WTC11 (cell line): ENCODE results near the gene NUP50. TPM values are rescaled to one million over a fixed set of nuclear protein-coding genes. Genes with fewer than 3 reads are reported as not detected.

Experiments used
- ATAC-seq: fragments of 200-7000 bp; cut with Tn5 transposase; 2 replicates; pipeline ENCODE4 v1.10.0; 2021; ENCODE audit warnings: mild to moderate bottlenecking, moderate library complexity
- CTCF ChIA-PET: fragments of 300-600 bp; sonication (Branson Sonifier 250); formaldehyde crosslinking; loops from one replicate; lab custom pipeline; 2021; ENCODE audit warnings: antibody characterized with exemption; lab: Charles Lee
- POLR2A ChIA-PET: fragments of 350-600 bp; sonication (Branson Sonifier 250); formaldehyde crosslinking; loops from one replicate; lab custom pipeline; 2021; ENCODE audit warnings: antibody characterized with exemption; lab: Charles Lee
- DNase-seq: peaks from one replicate; pipeline ENCODE4 v3.0.0; 2021; ENCODE audit warnings: low spot score
- H3K27ac Mint-ChIP-seq: 2 replicates; pipeline ENCODE4 v1.8.0; 2021; ENCODE audit warnings: mixed read lengths
- H3K27me3 Mint-ChIP-seq: 2 replicates; pipeline ENCODE4 v1.8.0; 2021; ENCODE audit warnings: low read depth, mild to moderate bottlenecking, moderate library complexity, mixed read lengths
- H3K36me3 Mint-ChIP-seq: 2 replicates; pipeline ENCODE4 v1.8.0; 2021; ENCODE audit warnings: mixed read lengths
- H3K4me1 Mint-ChIP-seq: 2 replicates; pipeline ENCODE4 v1.8.0; 2022; ENCODE audit warnings: mixed read lengths
- H3K4me3 Mint-ChIP-seq: 2 replicates; pipeline ENCODE4 v1.8.0; 2021; ENCODE audit warnings: mild to moderate bottlenecking, moderate library complexity, mixed read lengths
- H3K9me3 Mint-ChIP-seq: 2 replicates; pipeline ENCODE4 v1.8.0; 2021; ENCODE audit warnings: mixed read lengths
- CBFB ChIP-seq: sonication (generic); formaldehyde crosslinking; IDR thresholded peaks from 2 replicates; pipeline ENCODE4 v1.8.1; 2022; ENCODE audit warnings: mild to moderate bottlenecking, low read depth, missing genetic modification reagents
- FOXP1 ChIP-seq: sonication (generic); formaldehyde crosslinking; IDR thresholded peaks from 2 replicates; pipeline ENCODE4 v1.8.0; 2022; ENCODE audit warnings: missing genetic modification reagents, mild to moderate bottlenecking, moderate library complexity, borderline replicate concordance
- GABPB1 ChIP-seq: sonication (generic); formaldehyde crosslinking; IDR thresholded peaks from 2 replicates; pipeline ENCODE4 v1.8.1; 2023; ENCODE audit warnings: mild to moderate bottlenecking, missing genetic modification reagents
- GRHL2 ChIP-seq: fragments of 250-450 bp; sonication (Bioruptor Pico); IDR thresholded peaks from 2 replicates; pipeline ENCODE4 v1.8.0; 2022; ENCODE audit warnings: mild to moderate bottlenecking, moderate library complexity; ENCODE audit not compliant: insufficient replicate concordance, severe bottlenecking
- GTF2I ChIP-seq: fragments of 250-450 bp; sonication (Bioruptor Pico); conservative IDR thresholded peaks from 2 replicates; pipeline ENCODE4 v1.4.0; 2021; ENCODE audit warnings: mild to moderate bottlenecking
- JAZF1 ChIP-seq: fragments of 250-450 bp; sonication (Bioruptor Pico); IDR thresholded peaks from 2 replicates; pipeline ENCODE4 v1.9.0; 2021; ENCODE audit warnings: moderate library complexity, mild to moderate bottlenecking, inconsistent platforms
- JUN ChIP-seq: sonication (generic); formaldehyde crosslinking; IDR thresholded peaks from 2 replicates; pipeline ENCODE4 v1.8.0; 2023; ENCODE audit warnings: mild to moderate bottlenecking, missing genetic modification reagents
- KAT7 ChIP-seq: sonication (generic); formaldehyde crosslinking; IDR thresholded peaks from 2 replicates; pipeline ENCODE4 v1.8.1; 2023; ENCODE audit warnings: missing genetic modification reagents, mild to moderate bottlenecking, borderline replicate concordance
- NR1H2 ChIP-seq: sonication (generic); formaldehyde crosslinking; IDR thresholded peaks from 2 replicates; pipeline ENCODE4 v1.9.0; 2021; ENCODE audit warnings: mild to moderate bottlenecking, moderate library complexity, missing genetic modification reagents
- PRRX2 ChIP-seq: fragments of 250-450 bp; sonication (Bioruptor Pico); IDR thresholded peaks from 2 replicates; pipeline ENCODE4 v1.8.0; 2021; ENCODE audit warnings: mild to moderate bottlenecking
- SOX15 ChIP-seq: fragments of 250-450 bp; sonication (Bioruptor Pico); IDR thresholded peaks from 2 replicates; pipeline ENCODE4 v1.9.0; 2021; ENCODE audit warnings: mild to moderate bottlenecking
- TEAD1 ChIP-seq: sonication (generic); formaldehyde crosslinking; IDR thresholded peaks from 2 replicates; pipeline ENCODE4 v1.8.0; 2022; ENCODE audit warnings: mild to moderate bottlenecking, missing genetic modification reagents
- ZNF232 ChIP-seq: sonication (generic); formaldehyde crosslinking; IDR thresholded peaks from 2 replicates; pipeline ENCODE4 v1.8.0; 2022; ENCODE audit warnings: mild to moderate bottlenecking, missing genetic modification reagents
- ZNF416 ChIP-seq: fragments of 250-450 bp; sonication (Bioruptor Pico); IDR thresholded peaks from 2 replicates; pipeline ENCODE4 v1.9.0; 2021; ENCODE audit warnings: mild to moderate bottlenecking, inconsistent platforms
- ZNF423 ChIP-seq: fragments of 250-450 bp; sonication (Bioruptor Pico); IDR thresholded peaks from 2 replicates; pipeline ENCODE4 v2.1.2; 2022; ENCODE audit warnings: mild to moderate bottlenecking, moderate library complexity
- ZNF671 ChIP-seq: fragments of 250-450 bp; sonication (Bioruptor Pico); IDR thresholded peaks from 2 replicates; pipeline ENCODE4 v1.8.0; 2021; ENCODE audit warnings: mild to moderate bottlenecking
- total RNA-seq: library from RNA; stranded (reverse); gene quantifications from 3 replicates; pipeline ENCODE4 v1.2.3, GENCODE V29; 2021
- TF ChIP-seq, protein P1 (sequence below): sonication (generic); formaldehyde crosslinking; IDR thresholded peaks from 2 replicates; pipeline ENCODE4 v1.8.1; 2022; ENCODE audit warnings: low read depth, missing genetic modification reagents, borderline replicate concordance
- TF ChIP-seq, protein P2 (sequence below): sonication (generic); formaldehyde crosslinking; IDR thresholded peaks from 2 replicates; pipeline ENCODE4 v1.8.1; 2023; ENCODE audit warnings: mild to moderate bottlenecking, moderate library complexity, missing genetic modification reagents
- TF ChIP-seq, protein P3 (sequence below): sonication (generic); formaldehyde crosslinking; IDR thresholded peaks from 2 replicates; pipeline ENCODE4 v1.8.0; 2023; ENCODE audit warnings: missing genetic modification reagents
- TF ChIP-seq, protein P4 (sequence below): fragments of 250-450 bp; sonication (Bioruptor Pico); IDR thresholded peaks from 2 replicates; pipeline ENCODE4 v1.9.0; 2021; ENCODE audit warnings: mild to moderate bottlenecking, borderline replicate concordance
- TF ChIP-seq, protein P5 (sequence below): fragments of 250-450 bp; sonication (Bioruptor Pico); conservative IDR thresholded peaks from 2 replicates; pipeline ENCODE4 v1.9.0; 2021; ENCODE audit warnings: mild to moderate bottlenecking
- TF ChIP-seq, protein P6 (sequence below): fragments of 250-450 bp; sonication (Bioruptor Pico); IDR thresholded peaks from 2 replicates; pipeline ENCODE4 v1.9.0; 2021; ENCODE audit warnings: mild to moderate bottlenecking
- TF ChIP-seq, protein P7 (sequence below): sonication (generic); formaldehyde crosslinking; IDR thresholded peaks from 2 replicates; pipeline ENCODE4 v1.8.1; 2022; ENCODE audit warnings: mild to moderate bottlenecking, missing genetic modification reagents, moderate library complexity, borderline replicate concordance

The NUP50 gene
- total RNA-seq, 1 experiment from 2014 or later: 131 TPM

DNA sequence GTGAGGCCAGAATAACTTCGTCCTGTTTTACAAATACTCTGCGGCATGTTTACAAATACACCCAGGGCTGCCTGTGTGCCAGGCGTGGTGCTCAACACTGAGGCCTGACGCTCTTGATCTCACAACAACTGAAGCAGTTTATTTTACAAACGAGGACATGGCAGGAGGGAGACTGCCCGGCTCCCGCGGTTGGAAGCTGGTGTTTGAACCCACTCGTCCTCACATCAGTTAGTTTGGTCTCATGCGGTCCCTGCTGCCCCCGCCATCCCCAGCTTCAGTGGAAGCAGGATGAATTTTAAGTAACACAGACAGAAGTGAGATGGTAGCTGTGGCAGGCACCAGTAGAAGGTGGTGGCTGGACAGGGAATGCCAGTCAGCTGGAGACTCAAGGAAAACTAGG lies 60.6 kb downstream of the NUP50 start (continued):
- TF ChIP-seq, protein P1, sequence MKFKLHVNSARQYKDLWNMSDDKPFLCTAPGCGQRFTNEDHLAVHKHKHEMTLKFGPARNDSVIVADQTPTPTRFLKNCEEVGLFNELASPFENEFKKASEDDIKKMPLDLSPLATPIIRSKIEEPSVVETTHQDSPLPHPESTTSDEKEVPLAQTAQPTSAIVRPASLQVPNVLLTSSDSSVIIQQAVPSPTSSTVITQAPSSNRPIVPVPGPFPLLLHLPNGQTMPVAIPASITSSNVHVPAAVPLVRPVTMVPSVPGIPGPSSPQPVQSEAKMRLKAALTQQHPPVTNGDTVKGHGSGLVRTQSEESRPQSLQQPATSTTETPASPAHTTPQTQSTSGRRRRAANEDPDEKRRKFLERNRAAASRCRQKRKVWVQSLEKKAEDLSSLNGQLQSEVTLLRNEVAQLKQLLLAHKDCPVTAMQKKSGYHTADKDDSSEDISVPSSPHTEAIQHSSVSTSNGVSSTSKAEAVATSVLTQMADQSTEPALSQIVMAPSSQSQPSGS: no peak
- TF ChIP-seq GTF2I (CRISPR knock-in tag): no peak
- no peak for TF ChIP-seq SOX15 (CRISPR knock-in tag)
- TF ChIP-seq ZNF423: no peak
- TF ChIP-seq, protein P2, sequence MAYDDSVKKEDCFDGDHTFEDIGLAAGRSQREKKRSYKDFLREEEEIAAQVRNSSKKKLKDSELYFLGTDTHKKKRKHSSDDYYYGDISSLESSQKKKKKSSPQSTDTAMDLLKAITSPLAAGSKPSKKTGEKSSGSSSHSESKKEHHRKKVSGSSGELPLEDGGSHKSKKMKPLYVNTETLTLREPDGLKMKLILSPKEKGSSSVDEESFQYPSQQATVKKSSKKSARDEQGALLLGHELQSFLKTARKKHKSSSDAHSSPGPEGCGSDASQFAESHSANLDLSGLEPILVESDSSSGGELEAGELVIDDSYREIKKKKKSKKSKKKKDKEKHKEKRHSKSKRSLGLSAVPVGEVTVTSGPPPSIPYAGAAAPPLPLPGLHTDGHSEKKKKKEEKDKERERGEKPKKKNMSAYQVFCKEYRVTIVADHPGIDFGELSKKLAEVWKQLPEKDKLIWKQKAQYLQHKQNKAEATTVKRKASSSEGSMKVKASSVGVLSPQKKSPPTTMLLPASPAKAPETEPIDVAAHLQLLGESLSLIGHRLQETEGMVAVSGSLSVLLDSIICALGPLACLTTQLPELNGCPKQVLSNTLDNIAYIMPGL: no peak
- TF ChIP-seq CBFB (CRISPR knock-in tag): no peak
- no peak for TF ChIP-seq NR1H2 (CRISPR knock-in tag)
- TF ChIP-seq ZNF232 (CRISPR knock-in tag): no peak
- TF ChIP-seq GRHL2: no peak
- TF ChIP-seq GABPB1 (CRISPR knock-in tag): no peak
- TF ChIP-seq, protein P3, sequence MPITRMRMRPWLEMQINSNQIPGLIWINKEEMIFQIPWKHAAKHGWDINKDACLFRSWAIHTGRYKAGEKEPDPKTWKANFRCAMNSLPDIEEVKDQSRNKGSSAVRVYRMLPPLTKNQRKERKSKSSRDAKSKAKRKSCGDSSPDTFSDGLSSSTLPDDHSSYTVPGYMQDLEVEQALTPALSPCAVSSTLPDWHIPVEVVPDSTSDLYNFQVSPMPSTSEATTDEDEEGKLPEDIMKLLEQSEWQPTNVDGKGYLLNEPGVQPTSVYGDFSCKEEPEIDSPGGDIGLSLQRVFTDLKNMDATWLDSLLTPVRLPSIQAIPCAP (CRISPR knock-in tag): no peak
- TF ChIP-seq ZNF671 (CRISPR knock-in tag): no peak
- TF ChIP-seq KAT7: no peak
- TF ChIP-seq, protein P4, sequence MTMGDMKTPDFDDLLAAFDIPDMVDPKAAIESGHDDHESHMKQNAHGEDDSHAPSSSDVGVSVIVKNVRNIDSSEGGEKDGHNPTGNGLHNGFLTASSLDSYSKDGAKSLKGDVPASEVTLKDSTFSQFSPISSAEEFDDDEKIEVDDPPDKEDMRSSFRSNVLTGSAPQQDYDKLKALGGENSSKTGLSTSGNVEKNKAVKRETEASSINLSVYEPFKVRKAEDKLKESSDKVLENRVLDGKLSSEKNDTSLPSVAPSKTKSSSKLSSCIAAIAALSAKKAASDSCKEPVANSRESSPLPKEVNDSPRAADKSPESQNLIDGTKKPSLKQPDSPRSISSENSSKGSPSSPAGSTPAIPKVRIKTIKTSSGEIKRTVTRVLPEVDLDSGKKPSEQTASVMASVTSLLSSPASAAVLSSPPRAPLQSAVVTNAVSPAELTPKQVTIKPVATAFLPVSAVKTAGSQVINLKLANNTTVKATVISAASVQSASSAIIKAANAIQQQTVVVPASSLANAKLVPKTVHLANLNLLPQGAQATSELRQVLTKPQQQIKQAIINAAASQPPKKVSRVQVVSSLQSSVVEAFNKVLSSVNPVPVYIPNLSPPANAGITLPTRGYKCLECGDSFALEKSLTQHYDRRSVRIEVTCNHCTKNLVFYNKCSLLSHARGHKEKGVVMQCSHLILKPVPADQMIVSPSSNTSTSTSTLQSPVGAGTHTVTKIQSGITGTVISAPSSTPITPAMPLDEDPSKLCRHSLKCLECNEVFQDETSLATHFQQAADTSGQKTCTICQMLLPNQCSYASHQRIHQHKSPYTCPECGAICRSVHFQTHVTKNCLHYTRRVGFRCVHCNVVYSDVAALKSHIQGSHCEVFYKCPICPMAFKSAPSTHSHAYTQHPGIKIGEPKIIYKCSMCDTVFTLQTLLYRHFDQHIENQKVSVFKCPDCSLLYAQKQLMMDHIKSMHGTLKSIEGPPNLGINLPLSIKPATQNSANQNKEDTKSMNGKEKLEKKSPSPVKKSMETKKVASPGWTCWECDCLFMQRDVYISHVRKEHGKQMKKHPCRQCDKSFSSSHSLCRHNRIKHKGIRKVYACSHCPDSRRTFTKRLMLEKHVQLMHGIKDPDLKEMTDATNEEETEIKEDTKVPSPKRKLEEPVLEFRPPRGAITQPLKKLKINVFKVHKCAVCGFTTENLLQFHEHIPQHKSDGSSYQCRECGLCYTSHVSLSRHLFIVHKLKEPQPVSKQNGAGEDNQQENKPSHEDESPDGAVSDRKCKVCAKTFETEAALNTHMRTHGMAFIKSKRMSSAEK (CRISPR knock-in tag): no peak
- no peak for TF ChIP-seq JAZF1 (CRISPR knock-in tag)

DNA sequence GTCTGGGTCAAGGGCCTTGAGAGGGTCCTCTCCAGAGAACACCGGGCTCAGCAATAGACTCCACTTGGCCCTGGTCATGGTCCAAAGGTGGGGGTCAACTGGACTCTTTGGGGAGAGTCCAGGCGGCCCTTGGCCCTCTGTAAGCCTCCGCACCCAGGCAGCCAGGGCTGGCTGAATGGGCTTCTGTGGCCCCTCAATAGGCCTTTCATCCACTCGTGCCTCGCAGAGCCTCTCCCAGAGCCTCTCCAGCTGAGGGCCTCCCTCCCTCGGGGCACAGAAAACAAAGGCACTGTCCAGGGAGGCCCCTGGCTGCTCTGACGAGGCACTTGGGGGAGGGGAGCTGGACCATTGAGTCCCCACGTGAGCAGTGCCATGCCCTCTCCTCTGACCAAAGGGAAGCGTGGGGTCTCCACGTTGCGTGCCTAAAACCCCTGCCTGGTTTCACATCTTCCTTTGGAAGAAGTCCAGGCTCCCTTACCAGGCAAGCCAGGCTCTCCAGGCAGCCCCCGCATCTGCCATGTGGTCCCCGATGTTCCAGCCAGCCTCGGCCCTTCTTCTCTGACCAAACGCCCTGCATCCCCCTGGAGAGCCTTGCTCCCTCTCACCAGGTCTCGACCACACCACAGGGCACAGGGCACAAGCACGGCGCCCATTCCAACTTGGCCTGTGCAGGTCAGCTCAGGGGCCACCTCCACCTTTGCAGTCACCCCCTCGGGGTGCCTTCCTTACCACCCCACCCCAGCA lies 61.4 kb downstream of the NUP50 start:
- no peak overlapping the region for H3K4me3 Mint-ChIP-seq
- POLR2A ChIA-PET: interaction anchor here (0.5 kb wide), 1 partner anchor 242 kb away, joined by 3 read pairs; no protein-coding TSS in a partner anchor
- H3K4me1 Mint-ChIP-seq: peaks cover 26% of the 10 kb centered on the region
- H3K27ac Mint-ChIP-seq: no peak overlapping the region
- ATAC-seq (no peak), DNase-seq (no peak)
- H3K27me3 Mint-ChIP-seq: no peaks in the 10 kb centered on the region
- CTCF ChIA-PET: interaction anchor here (1.4 to 2.1 kb wide), 2 partner anchors 16 to 39 kb away, joined by 3 to 16 read pairs; no protein-coding TSS in a partner anchor
- H3K36me3 Mint-ChIP-seq: no peaks in the 10 kb centered on the region
- H3K9me3 Mint-ChIP-seq: no peaks in the 10 kb centered on the region
- TF ChIP-seq ZNF416 (CRISPR knock-in tag) (no peak), PRRX2 (CRISPR knock-in tag) (no peak), JUN (CRISPR knock-in tag) (no peak), FOXP1 (CRISPR knock-in tag) (0 out of 2 replicates have a peak, but pooled peaks have one; percentile 1), TEAD1 (no peak)
- TF ChIP-seq, protein P5, sequence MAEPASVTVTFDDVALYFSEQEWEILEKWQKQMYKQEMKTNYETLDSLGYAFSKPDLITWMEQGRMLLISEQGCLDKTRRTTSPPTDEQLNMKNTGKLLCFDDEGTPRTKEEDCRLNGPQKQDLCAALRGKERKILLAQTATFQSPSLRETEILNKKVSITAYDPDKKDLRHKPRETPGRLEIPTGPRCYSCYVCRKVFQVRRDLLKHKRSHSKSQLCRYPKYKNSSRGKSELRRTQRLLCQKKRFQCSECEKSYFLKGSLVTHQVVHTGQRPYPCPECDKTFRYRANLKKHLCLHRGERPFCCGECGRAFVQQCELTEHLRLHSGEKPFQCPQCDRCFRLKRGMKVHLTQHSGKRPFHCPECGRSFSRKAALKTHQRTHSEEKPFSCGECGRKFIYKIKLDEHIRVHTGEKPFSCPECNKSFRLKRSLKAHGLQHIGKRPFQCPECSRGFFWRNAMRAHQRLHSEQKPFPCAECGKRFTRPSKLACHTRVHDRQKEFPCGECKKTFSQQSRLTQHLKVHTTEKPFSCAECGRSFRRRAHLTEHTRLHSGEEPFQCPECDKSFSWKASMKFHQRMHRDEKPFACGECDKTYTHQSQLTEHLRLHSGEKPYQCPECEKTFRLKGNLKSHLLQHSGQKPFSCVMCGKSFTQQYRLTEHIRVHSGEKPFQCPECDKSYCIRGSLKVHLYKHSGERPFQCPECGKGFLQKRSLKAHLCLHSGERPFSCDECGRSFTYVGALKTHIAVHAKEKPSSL (CRISPR knock-in tag): no peak
- TF ChIP-seq, protein P6, sequence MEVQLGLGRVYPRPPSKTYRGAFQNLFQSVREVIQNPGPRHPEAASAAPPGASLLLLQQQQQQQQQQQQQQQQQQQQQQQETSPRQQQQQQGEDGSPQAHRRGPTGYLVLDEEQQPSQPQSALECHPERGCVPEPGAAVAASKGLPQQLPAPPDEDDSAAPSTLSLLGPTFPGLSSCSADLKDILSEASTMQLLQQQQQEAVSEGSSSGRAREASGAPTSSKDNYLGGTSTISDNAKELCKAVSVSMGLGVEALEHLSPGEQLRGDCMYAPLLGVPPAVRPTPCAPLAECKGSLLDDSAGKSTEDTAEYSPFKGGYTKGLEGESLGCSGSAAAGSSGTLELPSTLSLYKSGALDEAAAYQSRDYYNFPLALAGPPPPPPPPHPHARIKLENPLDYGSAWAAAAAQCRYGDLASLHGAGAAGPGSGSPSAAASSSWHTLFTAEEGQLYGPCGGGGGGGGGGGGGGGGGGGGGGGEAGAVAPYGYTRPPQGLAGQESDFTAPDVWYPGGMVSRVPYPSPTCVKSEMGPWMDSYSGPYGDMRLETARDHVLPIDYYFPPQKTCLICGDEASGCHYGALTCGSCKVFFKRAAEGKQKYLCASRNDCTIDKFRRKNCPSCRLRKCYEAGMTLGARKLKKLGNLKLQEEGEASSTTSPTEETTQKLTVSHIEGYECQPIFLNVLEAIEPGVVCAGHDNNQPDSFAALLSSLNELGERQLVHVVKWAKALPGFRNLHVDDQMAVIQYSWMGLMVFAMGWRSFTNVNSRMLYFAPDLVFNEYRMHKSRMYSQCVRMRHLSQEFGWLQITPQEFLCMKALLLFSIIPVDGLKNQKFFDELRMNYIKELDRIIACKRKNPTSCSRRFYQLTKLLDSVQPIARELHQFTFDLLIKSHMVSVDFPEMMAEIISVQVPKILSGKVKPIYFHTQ: no peak
- TF ChIP-seq, protein P7, sequence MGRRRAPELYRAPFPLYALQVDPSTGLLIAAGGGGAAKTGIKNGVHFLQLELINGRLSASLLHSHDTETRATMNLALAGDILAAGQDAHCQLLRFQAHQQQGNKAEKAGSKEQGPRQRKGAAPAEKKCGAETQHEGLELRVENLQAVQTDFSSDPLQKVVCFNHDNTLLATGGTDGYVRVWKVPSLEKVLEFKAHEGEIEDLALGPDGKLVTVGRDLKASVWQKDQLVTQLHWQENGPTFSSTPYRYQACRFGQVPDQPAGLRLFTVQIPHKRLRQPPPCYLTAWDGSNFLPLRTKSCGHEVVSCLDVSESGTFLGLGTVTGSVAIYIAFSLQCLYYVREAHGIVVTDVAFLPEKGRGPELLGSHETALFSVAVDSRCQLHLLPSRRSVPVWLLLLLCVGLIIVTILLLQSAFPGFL: no peak
